ENCODE measurements around the gene SFXN1. TPM values are rescaled to one million over a fixed set of nuclear protein-coding genes. Genes with fewer than 3 reads are reported as not detected.

SFXN1 gene
- total and polyA plus RNA-seq, 9 of the 15 experiments (the other 6 are each of a cell fraction or from before 2014, with no cell fraction given) = 31.8 to 261 (median 113) TPM

DNA sequence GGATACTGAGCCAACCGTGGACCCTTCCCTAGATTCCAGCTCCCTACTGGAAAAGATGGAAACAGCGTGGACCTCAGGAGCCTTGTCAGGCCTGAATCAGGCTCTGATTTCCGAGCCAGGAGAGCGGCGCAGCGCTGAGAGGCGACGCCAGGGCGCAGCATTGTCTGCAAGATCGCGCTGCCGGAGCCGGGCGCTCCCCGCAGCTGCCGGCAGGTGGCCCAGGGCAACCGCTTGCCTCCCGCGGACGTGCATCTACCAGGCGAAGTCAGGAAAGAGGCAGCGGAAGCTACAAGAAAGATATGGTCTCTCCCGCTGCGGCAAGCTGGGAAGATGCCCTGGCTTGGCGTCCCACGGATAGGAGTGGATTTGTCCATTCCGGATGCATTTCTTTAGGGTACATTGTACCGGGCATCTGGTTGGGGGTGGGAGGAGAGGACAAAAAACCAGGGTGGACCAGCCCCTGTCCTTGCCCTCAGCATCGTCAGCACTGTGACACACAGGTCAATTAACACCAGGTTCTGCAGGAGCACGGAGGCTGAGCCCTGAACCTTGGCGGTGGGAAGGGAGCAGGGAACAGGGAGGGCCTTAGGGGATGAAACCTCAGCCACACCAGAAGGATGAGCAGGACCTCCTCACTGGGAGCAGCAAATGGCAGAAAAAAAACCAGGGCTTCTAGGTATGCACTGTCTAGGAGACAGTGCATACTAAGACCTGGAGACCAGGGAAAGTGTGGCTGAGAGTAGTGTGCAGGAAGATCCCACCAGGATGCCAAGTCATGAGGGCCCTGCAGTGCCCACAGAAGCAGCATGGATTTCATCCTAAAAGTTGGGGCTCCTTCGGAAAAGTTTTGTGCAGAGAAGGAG is 55.9 kb downstream of the SFXN1 start (continued):
- TF ChIP-seq CCNT2 (IDR thresholded peaks at IDR 0.05; ENCODE audit: borderline replicate concordance, extremely low read depth, insufficient read length, low read depth, low read length) (peak; percentile 50), ZNF24 (IDR thresholded peaks at IDR 0.05) (peak; percentile 21; the same call in 1 of the 2 replicates), ZNF140 (CRISPR knock-in tag; IDR thresholded peaks at IDR 0.05) (no peak), EZH2 (IDR thresholded peaks at IDR 0.05; ENCODE audit: borderline replicate concordance, low read depth, low read length) (no peak), HDAC8 (tag; IDR thresholded peaks at IDR 0.05) (no peak), NBN (IDR thresholded peaks at IDR 0.05; ENCODE audit: low read depth) (no peak), ZNF408 (CRISPR knock-in tag; IDR thresholded peaks at IDR 0.05; ENCODE audit: low read depth) (no peak), ZNF175 (CRISPR knock-in tag; IDR thresholded peaks at IDR 0.05; ENCODE audit: low read depth) (no peak), RB1 (IDR thresholded peaks at IDR 0.05; ENCODE audit: low read depth) (peak; percentile 90; the same call in 1 of the 2 replicates), HSF4 (CRISPR knock-in tag; IDR thresholded peaks at IDR 0.05; ENCODE audit: borderline replicate concordance) (no peak), HEY1 (CRISPR knock-in tag; IDR thresholded peaks at IDR 0.05; ENCODE audit: borderline replicate concordance) (no peak), IFI16 (CRISPR knock-in tag; IDR thresholded peaks at IDR 0.05) (no peak), ZZZ3 (IDR thresholded peaks at IDR 0.05) (no peak), FOXK2 (conservative IDR thresholded peaks at IDR 0.05 in 1 of 2, IDR thresholded peaks at IDR 0.05 in 1 of 2; ENCODE audit: low read depth in 2 of 2) (no peak), ZBTB8A (IDR thresholded peaks at IDR 0.05; ENCODE audit: partially characterized antibody) (no peak), BDP1 (IDR thresholded peaks at IDR 0.05; ENCODE audit: insufficient read depth, insufficient read length) (no peak), CHD2 (IDR thresholded peaks at IDR 0.05; ENCODE audit: low read depth, low read length) (no peak), TAF15 (IDR thresholded peaks at IDR 0.05; ENCODE audit: low read depth, low read length) (no peak)
- TF ChIP-seq, protein P1, sequence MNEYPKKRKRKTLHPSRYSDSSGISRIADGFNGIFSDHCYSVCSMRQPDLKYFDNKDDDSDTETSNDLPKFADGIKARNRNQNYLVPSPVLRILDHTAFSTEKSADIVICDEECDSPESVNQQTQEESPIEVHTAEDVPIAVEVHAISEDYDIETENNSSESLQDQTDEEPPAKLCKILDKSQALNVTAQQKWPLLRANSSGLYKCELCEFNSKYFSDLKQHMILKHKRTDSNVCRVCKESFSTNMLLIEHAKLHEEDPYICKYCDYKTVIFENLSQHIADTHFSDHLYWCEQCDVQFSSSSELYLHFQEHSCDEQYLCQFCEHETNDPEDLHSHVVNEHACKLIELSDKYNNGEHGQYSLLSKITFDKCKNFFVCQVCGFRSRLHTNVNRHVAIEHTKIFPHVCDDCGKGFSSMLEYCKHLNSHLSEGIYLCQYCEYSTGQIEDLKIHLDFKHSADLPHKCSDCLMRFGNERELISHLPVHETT (CRISPR knock-in tag; conservative IDR thresholded peaks at IDR 0.05 in 1 of 2, IDR thresholded peaks at IDR 0.05 in 1 of 2) = no peak
- TF ChIP-seq, protein P2, sequence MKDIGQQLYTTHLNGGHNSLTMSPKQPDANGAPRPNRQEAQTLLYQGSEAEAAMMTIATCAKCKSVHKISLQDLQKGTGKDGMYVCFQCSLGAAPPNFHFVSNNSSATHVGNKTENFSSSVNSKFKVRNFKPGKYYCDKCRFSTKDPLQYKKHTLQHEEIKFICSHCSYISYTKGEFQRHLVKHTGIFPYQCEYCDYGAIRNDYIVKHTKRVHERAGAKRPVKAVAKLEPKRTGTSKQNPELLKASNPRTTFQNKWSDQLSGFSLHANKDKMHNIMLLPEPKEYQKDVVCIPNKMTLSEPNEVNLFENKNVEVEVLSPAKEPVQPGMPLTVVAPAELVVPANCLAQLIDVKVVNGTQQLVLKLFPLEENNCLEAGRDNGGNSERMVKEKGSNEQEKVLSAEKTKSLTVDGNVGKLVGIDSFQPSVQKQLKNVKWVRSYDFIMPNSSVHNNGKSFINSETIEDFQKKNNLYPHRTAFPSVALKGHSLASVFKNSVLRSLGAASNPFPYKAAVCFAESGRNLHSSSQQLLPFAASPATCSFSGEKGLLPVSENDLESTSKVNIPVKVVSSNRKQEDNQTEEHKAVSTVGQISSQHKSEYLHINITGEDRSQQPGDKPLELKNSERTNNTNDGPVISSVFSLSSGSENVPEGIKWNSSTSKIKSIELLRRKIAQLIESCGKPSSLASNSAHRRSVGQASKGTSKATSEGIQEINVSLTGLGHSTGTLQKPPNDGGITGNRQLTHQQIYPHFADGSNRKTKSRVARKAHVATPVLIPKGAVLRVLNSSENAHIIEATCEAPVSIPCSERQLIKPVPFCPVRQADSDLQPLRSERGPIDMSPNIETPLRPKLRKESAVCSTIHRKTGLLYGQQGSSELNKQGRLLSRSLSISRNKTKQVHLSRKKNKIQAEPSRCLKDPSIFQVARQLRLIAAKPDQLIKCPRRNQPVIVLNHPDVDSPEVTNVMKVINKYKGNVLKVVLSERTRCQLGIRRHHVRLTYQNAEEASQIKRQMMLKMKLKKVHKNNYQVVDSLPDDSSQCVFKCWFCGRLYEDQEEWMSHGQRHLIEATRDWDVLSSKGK (CRISPR knock-in tag; IDR thresholded peaks at IDR 0.05) = no peak
- TF ChIP-seq, protein P3, sequence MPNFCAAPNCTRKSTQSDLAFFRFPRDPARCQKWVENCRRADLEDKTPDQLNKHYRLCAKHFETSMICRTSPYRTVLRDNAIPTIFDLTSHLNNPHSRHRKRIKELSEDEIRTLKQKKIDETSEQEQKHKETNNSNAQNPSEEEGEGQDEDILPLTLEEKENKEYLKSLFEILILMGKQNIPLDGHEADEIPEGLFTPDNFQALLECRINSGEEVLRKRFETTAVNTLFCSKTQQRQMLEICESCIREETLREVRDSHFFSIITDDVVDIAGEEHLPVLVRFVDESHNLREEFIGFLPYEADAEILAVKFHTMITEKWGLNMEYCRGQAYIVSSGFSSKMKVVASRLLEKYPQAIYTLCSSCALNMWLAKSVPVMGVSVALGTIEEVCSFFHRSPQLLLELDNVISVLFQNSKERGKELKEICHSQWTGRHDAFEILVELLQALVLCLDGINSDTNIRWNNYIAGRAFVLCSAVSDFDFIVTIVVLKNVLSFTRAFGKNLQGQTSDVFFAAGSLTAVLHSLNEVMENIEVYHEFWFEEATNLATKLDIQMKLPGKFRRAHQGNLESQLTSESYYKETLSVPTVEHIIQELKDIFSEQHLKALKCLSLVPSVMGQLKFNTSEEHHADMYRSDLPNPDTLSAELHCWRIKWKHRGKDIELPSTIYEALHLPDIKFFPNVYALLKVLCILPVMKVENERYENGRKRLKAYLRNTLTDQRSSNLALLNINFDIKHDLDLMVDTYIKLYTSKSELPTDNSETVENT (CRISPR knock-in tag; IDR thresholded peaks at IDR 0.05) = no peak

Data from K562 (cell line).